Measurements from ENCODE around the gene HOXB6. TPM values are rescaled to one million over a fixed set of nuclear protein-coding genes. Genes with fewer than 3 reads are reported as not detected.

The HOXB6 gene
- total and polyA plus RNA-seq, 12 donors = 1.7 to 23.1 (median 11.8) TPM

DNA sequence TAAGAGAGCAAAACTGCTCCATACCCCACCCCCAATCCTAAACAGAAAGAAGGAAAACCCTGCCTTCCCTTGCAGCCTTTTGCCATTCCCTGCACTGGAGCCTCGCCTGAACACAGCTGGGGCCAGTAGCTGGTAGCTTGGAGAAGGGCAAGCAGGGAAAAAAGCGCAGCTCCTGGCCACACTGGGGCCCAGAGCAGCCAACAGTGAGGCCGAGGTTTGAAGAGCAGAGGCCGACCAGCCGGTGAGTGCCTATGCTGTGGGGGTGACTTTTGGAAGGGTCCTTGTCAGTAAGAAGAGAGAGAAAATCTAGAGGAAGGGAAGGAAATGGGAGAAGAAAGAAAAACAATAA lies 24.6 kb upstream of the HOXB6 start:
- WGBS, 4 donors = 36 to 46% (median 43%) methylated on average over 5 of the region's 5 CpGs
- H3K27me3 ChIP-seq = peaks cover 99% of the 10 kb centered on the region
- no peak overlapping the region for H3K27ac ChIP-seq

DNA sequence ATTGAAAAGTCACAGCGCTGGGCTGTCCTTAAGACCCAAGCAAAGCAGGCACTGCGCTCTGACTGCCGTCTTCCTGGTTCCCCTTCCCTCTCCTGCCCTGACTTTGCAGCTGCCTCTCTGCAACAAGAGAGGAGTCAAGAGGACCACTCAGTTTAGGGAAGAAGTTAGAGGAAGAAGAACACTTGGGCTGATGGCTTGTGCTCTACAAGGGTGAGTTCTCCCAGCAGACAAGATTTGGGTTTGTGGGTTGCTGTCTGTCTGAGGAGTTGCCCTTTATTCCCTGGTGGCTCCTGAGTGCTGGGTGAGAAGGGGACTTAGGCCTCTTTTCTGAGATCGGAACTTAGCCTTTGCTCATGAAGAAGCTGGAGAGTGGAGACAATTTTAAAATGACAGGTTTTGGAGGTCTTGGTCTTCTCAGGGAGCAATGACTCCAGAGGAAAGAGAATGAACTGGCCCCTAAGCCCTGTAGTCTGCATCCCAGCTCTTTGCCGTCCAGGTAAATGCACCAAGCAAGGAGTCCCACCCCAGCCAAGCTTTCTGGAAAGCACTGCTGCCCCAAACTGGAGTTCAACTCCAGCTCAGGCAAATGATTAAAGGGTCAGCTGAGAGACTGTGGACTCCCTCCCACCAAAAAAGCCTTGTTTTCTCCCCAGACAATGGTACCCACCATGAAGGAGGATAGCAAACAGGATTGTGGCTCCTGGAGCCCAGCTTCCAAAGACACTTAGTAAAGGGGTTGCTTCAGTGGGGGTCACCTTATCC lies 24.0 kb upstream of the HOXB6 start:
- peaks cover 97% of the 10 kb centered on the region for H3K27me3 ChIP-seq
- peak in 1 of 7 donors; percentile 6 for DNase-seq
- TF ChIP-seq POLR2A (IDR thresholded peaks at IDR 0.05) = no peak
- TF ChIP-seq, protein P1, sequence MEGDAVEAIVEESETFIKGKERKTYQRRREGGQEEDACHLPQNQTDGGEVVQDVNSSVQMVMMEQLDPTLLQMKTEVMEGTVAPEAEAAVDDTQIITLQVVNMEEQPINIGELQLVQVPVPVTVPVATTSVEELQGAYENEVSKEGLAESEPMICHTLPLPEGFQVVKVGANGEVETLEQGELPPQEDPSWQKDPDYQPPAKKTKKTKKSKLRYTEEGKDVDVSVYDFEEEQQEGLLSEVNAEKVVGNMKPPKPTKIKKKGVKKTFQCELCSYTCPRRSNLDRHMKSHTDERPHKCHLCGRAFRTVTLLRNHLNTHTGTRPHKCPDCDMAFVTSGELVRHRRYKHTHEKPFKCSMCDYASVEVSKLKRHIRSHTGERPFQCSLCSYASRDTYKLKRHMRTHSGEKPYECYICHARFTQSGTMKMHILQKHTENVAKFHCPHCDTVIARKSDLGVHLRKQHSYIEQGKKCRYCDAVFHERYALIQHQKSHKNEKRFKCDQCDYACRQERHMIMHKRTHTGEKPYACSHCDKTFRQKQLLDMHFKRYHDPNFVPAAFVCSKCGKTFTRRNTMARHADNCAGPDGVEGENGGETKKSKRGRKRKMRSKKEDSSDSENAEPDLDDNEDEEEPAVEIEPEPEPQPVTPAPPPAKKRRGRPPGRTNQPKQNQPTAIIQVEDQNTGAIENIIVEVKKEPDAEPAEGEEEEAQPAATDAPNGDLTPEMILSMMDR (IDR thresholded peaks at IDR 0.05) = no peak
- H3K4me3 ChIP-seq = no peak overlapping the region
- intact Hi-C loops (cut with DNase I) = loop anchor here in 1 of 2 donors (10.0 kb wide), 1 partner anchor 474 kb away; no protein-coding TSS in a partner anchor
- no peaks in the 10 kb centered on the region for H3K9me3 ChIP-seq (replicated peaks in 1 of 3)
- H3K4me1 ChIP-seq (replicated peaks in 1 of 2) = peaks cover 19 to 22% of the 10 kb centered on the region in 2 donors
- no peaks in the 10 kb centered on the region for H3K36me3 ChIP-seq (replicated peaks in 1 of 2)
- no peak overlapping the region for H3K27ac ChIP-seq
- WGBS, 4 donors = 37 to 51% (median 44%) methylated on average over 5 of the region's 5 CpGs

More for the DNA sequence above, 24.6 kb upstream of the HOXB6 start:
- Histone ChIP-seq H3K36me3 (replicated peaks in 1 of 2) (no peaks in the 10 kb centered on the region), H3K4me3 (no peak overlapping the region), H3K4me1 (replicated peaks in 1 of 2) (peaks cover 19 to 22% of the 10 kb centered on the region in 2 donors), H3K9me3 (replicated peaks in 1 of 3) (no peaks in the 10 kb centered on the region)
- intact Hi-C loops (cut with DNase I) = loop anchor here in 1 of 2 donors (10.0 kb wide), 1 partner anchor 475 kb away; no protein-coding TSS in a partner anchor
- no peak for DNase-seq
- no peak for TF ChIP-seq POLR2A (IDR thresholded peaks at IDR 0.05)
- TF ChIP-seq, protein P1 (IDR thresholded peaks at IDR 0.05) = no peak

DNA sequence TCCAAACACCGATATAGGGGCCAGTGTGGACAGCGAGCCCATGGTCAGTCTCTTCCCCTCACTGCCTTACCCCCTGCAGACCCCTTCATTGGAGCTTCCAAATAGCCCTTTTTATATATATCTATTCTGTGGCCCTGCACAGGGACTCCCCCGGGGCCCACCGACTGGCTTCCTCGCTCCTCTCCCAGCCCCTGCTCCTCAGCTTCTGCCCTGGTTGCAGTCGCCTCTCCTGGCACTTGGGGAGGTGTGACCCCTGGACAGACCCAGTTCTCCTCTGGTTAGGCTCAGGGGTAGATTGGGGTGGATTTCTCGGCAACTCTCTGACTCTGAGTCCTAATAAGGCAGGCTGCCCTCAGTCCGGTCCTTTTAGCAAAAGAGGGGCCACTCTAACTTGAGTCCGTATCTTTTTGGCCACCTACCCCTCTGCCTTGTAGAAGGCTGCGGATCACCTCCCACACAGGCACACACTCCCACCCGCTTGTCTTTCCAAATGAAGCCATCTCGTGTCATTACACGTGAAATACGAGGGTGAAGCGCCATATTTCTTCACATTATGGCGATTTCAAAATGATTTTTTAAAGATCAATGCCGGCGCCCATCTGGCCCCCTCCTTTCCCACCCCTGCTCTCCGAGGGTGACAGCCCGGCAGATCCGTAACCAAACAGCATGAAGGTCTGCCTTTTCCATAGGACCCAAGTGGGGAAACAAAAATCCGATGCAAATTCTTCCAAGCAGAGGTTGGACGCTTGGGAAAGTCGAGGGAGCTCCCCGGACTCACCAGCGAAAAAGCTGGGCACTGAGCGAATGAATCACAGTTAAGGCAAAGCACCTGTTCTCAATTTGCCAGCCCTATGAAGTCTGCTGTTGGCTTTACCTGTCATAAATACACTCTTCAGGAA lies 23.1 kb upstream of the HOXB6 start:
- WGBS, 4 donors = 30 to 41% (median 32%) methylated on average over 27 of the region's 27 CpGs
- DNase-seq = peak in 1 of 7 donors; percentile 2
- no peak overlapping the region for H3K27ac ChIP-seq
- no peaks in the 10 kb centered on the region for H3K9me3 ChIP-seq (replicated peaks in 1 of 3)
- no peak overlapping the region for H3K4me3 ChIP-seq
- TF ChIP-seq, protein P1 (IDR thresholded peaks at IDR 0.05) = no peak
- no peak for TF ChIP-seq POLR2A (IDR thresholded peaks at IDR 0.05)
- no peaks in the 10 kb centered on the region for H3K36me3 ChIP-seq (replicated peaks in 1 of 2)
- H3K27me3 ChIP-seq = peaks cover 90% of the 10 kb centered on the region
- peaks cover 19 to 22% of the 10 kb centered on the region in 2 donors for H3K4me1 ChIP-seq (replicated peaks in 1 of 2)
- intact Hi-C loops (cut with DNase I) = loop anchor here in 1 of 2 donors (10.0 kb wide), 1 partner anchor 473 kb away; no protein-coding TSS in a partner anchor

DNA sequence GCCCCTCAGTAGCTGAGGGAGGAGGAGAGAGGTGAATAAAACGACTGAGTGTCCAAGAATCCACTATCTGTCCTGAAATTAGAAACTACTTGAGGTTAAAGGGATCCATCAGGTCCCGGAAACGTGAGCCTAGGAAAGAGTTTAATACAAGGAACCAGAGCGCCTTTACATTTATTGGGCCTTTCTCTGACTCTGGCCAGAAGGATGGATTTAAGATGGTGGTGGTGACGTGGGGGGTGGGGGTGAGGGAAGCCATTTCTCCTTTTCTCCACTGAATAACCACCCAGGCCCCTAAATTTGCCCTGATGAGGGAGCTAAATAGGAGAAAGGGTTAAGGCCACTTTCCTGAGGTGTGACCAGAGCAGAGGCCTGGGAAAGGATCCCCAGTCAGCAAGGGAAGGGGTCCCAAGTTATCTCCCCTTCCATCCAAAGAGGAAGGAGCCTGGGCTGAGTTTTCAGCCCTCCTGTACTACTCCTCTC lies 22.4 kb upstream of the HOXB6 start:
- Histone ChIP-seq H3K27ac (no peak overlapping the region), H3K4me3 (no peak overlapping the region), H3K9me3 (replicated peaks in 1 of 3) (no peaks in the 10 kb centered on the region), H3K27me3 (peaks cover 85% of the 10 kb centered on the region), H3K4me1 (replicated peaks in 1 of 2) (peaks cover 19 to 22% of the 10 kb centered on the region in 2 donors), H3K36me3 (replicated peaks in 1 of 2) (no peaks in the 10 kb centered on the region)
- DNase-seq = no peak
- 25 to 45% (median 30%) methylated on average over 5 of the region's 5 CpGs for WGBS, 4 donors
- intact Hi-C loops (cut with DNase I) = loop anchor here in 1 of 2 donors (10.0 kb wide), 1 partner anchor 472 kb away; no protein-coding TSS in a partner anchor
- TF ChIP-seq, protein P1 (IDR thresholded peaks at IDR 0.05) = no peak
- no peak for TF ChIP-seq POLR2A (IDR thresholded peaks at IDR 0.05)

Data from adrenal gland (tissue), 12 donors.